AG04450 (cell line): ENCODE data around the gene ROBO3. TPM values are rescaled to one million over a fixed set of nuclear protein-coding genes. Genes with fewer than 3 reads are reported as not detected.
A peak's percentile ranks its signal among the peaks of the same experiment; 100 is the strongest.

ENCODE experiments used
- CTCF ChIA-PET: fragments of 300-600, 350-600 bp; formaldehyde crosslinking; extraction: SDS; loops from one replicate; lab custom pipeline; 2022; ENCODE audit warnings: antibody characterized with exemption, inconsistent platforms; lab: Charles Lee
- POLR2A ChIA-PET: fragments of 350-600 bp; formaldehyde crosslinking; extraction: SDS; loops from one replicate; lab custom pipeline; 2021; ENCODE audit warnings: antibody characterized with exemption, inconsistent platforms; lab: Yijun Ruan, JAX
- DNase-seq: peaks from one replicate; pipeline ENCODE4 v3.0.0-alpha.2; 2011; ENCODE audit warnings: low read depth, low spot score
- H3K27ac ChIP-seq: one replicate; pipeline ENCODE4 v1.5.1; 2012; ENCODE audit warnings: low read depth, low read length, control low read depth
- H3K27me3 ChIP-seq: one replicate; pipeline ENCODE4 v1.6.0; 2012; ENCODE audit warnings: low read length; ENCODE audit not compliant: control insufficient read depth, insufficient read depth
- H3K4me3 ChIP-seq: 2 replicates; pipeline ENCODE4 v1.5.1; 2011; ENCODE audit warnings: mild to moderate bottlenecking, low read depth, low read length, control low read depth
- H3K9me3 ChIP-seq: 2 replicates; pipeline ENCODE4 v1.5.1; 2012; ENCODE audit warnings: low read length; ENCODE audit not compliant: control insufficient read depth, insufficient read depth
- polyA plus RNA-seq: library from polyadenylated mRNA; depleted of rRNA; stranded (reverse); fragments of >200 nt; gene quantifications from 2 replicates; pipeline ENCODE4 v1.2.3, GENCODE V29; 2011
- TF ChIP-seq, protein P1 (sequence below): IDR thresholded peaks from 2 replicates; pipeline ENCODE4 v1.5.1; 2011; ENCODE audit warnings: low read depth, low read length, control low read depth, inconsistent platforms

Gene ROBO3
- polyA plus RNA-seq, 1 experiment: 28.9 TPM

GRCh38 chr11:124875943-124876817, 10.9 kb downstream of the ROBO3 start:
- DNase-seq: peak; percentile 94
- ChIA-PET CTCF (interaction anchor here (0.5 to 1.8 kb wide), 87 partner anchors 8 to 727 kb away, joined by 3 to 43 read pairs (median 4); partner anchors contain the start of genes CCDC15, HEPACAM, HEPN1 and ROBO4), POLR2A (interaction anchor here (0.5 to 1.6 kb wide), 14 partner anchors 14 to 236 kb away, joined by 3 to 31 read pairs (median 6); partner anchors contain the start of genes CCDC15, MSANTD2, ROBO4 and TMEM218)
- TF ChIP-seq, protein P1, sequence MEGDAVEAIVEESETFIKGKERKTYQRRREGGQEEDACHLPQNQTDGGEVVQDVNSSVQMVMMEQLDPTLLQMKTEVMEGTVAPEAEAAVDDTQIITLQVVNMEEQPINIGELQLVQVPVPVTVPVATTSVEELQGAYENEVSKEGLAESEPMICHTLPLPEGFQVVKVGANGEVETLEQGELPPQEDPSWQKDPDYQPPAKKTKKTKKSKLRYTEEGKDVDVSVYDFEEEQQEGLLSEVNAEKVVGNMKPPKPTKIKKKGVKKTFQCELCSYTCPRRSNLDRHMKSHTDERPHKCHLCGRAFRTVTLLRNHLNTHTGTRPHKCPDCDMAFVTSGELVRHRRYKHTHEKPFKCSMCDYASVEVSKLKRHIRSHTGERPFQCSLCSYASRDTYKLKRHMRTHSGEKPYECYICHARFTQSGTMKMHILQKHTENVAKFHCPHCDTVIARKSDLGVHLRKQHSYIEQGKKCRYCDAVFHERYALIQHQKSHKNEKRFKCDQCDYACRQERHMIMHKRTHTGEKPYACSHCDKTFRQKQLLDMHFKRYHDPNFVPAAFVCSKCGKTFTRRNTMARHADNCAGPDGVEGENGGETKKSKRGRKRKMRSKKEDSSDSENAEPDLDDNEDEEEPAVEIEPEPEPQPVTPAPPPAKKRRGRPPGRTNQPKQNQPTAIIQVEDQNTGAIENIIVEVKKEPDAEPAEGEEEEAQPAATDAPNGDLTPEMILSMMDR: peak; percentile 65
- Histone ChIP-seq H3K4me3 (peak overlapping the region; percentile 73), H3K27me3 (peaks cover 21% of the 10 kb centered on the region), H3K27ac (peak overlapping the region; percentile 97), H3K9me3 (no peaks in the 10 kb centered on the region; the same call in 1 of the 2 replicates)

GRCh38 chr11:124876818-124877630, 11.8 kb downstream of the ROBO3 start:
- ChIA-PET POLR2A (interaction anchor here (0.5 to 1.6 kb wide), 13 partner anchors 14 to 160 kb away, joined by 3 to 31 read pairs (median 6); partner anchors contain the start of genes CCDC15, MSANTD2 and ROBO4), CTCF (interaction anchor here (0.5 to 1.8 kb wide), 84 partner anchors 7 to 726 kb away, joined by 3 to 43 read pairs (median 4); partner anchors contain the start of genes CCDC15, HEPACAM, HEPN1 and ROBO4)
- H3K9me3 ChIP-seq: no peaks in the 10 kb centered on the region; the same call in 1 of the 2 replicates
- DNase-seq: no peak
- TF ChIP-seq, protein P1: no peak
- H3K4me3 ChIP-seq: peak overlapping the region; percentile 73
- peak overlapping the region; percentile 97 for H3K27ac ChIP-seq
- peaks cover 14% of the 10 kb centered on the region for H3K27me3 ChIP-seq

DNA sequence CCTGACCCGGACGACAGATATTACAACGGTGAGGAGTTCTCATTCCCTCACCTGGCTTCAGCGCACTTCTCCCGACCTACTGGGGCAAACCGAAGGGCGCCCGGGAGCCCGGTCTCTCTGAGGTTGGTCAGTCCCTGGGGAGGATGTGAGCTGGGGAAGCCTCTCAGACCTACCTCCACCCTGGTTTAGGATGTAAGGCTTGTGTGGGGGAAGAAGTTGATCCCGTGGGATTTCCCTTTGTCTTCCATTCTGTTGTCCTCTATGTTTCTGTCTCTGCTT, 12.3 kb downstream of the ROBO3 start:
- Histone ChIP-seq H3K9me3 (no peaks in the 10 kb centered on the region; the same call in 1 of the 2 replicates), H3K27ac (peak overlapping the region; percentile 2), H3K4me3 (peak overlapping the region; percentile 73), H3K27me3 (peaks cover 9% of the 10 kb centered on the region)
- CTCF ChIA-PET: interaction anchor here (1.3 kb wide), 1 partner anchor 11 kb away, joined by 7 read pairs; no protein-coding TSS in a partner anchor
- DNase-seq: no peak
- TF ChIP-seq, protein P1: no peak
- POLR2A ChIA-PET: no interaction called here

DNA sequence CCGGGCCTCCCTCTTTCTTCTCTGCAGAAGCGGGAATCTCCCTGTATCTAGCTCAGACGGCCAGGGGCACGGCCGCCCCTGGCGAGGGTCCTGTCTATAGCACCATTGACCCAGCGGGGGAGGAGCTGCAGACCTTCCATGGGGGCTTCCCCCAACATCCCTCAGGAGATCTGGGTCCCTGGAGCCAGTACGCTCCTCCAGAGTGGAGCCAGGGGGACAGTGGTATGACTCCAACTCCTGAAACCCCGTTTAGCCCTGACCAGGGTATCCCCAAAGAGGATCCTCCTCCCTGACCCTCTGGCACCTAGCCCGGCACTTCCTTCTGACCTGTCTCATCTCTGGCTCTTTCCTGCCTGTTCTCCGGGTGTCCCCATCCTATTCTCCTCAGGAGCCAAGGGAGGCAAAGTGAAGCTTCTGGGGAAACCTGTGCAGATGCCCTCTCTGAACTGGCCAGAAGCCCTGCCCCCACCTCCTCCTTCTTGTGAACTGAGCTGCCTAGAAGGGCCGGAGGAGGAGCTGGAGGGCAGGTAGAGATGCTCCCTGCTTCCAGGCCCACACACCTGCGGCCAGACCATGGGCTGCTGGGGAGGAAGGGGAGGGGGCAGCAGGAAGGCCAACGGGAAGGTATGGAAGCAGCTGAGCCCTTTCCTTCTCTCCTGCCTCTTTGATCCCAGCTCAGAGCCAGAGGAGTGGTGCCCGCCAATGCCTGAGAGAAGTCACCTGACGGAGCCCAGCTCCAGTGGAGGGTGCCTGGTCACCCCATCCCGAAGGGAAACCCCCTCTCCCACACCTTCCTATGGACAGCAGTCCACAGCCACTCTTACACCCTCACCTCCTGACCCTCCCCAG, 12.9 kb downstream of the ROBO3 start:
- ChIA-PET CTCF (interaction anchor here (1.2 to 1.3 kb wide), 2 partner anchors 12 to 20 kb away, joined by 4 to 7 read pairs; partner anchors contain the start of gene ROBO4), POLR2A (no interaction called here)
- Histone ChIP-seq H3K4me3 (peak overlapping the region; percentile 73), H3K9me3 (no peaks in the 10 kb centered on the region; the same call in 1 of the 2 replicates), H3K27me3 (peaks cover 3% of the 10 kb centered on the region), H3K27ac (no peak overlapping the region)
- no peak for DNase-seq
- TF ChIP-seq, protein P1: no peak
